Measurements from ENCODE around the gene NIPBL. TPM values are rescaled to one million over a fixed set of nuclear protein-coding genes. Genes with fewer than 3 reads are reported as not detected.

NIPBL gene
- total RNA-seq, 1 experiment from 2014 or later, result 61.3 TPM

DNA sequence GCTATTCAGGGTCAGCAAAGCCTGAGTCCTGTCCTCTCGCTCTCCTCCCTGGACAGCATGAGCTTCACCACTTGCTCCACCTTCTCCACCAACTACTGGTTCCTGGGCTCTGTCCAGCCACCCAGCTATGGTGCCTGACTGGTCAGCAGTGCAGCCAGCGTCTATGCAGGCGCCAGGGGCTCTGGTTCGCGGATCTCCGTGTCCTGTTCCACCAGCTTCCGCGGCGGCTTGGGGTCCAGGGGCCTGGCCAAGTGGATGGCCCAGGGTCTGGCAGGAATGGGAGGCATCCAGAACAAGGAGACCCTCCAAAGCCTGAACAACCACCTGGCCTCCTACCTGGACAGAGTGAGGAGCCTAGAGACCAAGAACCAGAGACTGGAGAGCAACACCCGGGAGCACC, 8.6 kb downstream of the NIPBL start:
- H3K14ac ChIP-seq (ENCODE audit: insufficient read depth, low read length), result no peak overlapping the region

More for the DNA sequence above, 8.6 kb downstream of the NIPBL start:
- H2BK12ac ChIP-seq (ENCODE audit: insufficient read length, low read depth, low read length), result no peak overlapping the region
- peaks cover 4% of the 10 kb centered on the region for H3K79me1 ChIP-seq (ENCODE audit: insufficient read depth, low read depth, low read length, poor library complexity, severe bottlenecking)
- H2BK120ac ChIP-seq (ENCODE audit: low read depth, low read length, poor library complexity, severe bottlenecking), result no peak overlapping the region
- no peaks in the 10 kb centered on the region for H3K27me3 ChIP-seq (ENCODE audit: insufficient read depth, low read length)
- no peak overlapping the region for H3K56ac ChIP-seq (ENCODE audit: insufficient read length, low read depth, low read length)
- Mint-ChIP-seq H3K9me3 (no peaks in the 10 kb centered on the region), H3K36me3 (ENCODE audit: insufficient read depth in 1 of 3, low read depth in 3 of 3) (peaks cover 9 to 11% (median 10%) of the 10 kb centered on the region in 3 experiments; a peak in 6 of 7 replicates), H3K27ac (no peak overlapping the region), H3K4me1 (peaks cover 34 to 37% of the 10 kb centered on the region in 2 experiments), H3K4me3 (no peak overlapping the region), H3K27me3 (ENCODE audit: low read depth) (no peaks in the 10 kb centered on the region)
- H3K4me1 ChIP-seq (ENCODE audit: insufficient read depth, low read length), result no peaks in the 10 kb centered on the region; the same call in 1 of the 2 replicates
- no peak overlapping the region for H4K8ac ChIP-seq (replicated peaks; ENCODE audit: insufficient read length, low read depth, low read length)
- H3K79me2 ChIP-seq (ENCODE audit: insufficient read depth, low read length), result peaks cover 38% of the 10 kb centered on the region; the same call in 1 of the 2 replicates
- H2AFZ ChIP-seq (ENCODE audit: low read length), result no peak overlapping the region
- H3K18ac ChIP-seq (ENCODE audit: insufficient read length, low read depth, low read length), result no peak overlapping the region
- H4K5ac ChIP-seq (ENCODE audit: insufficient read length, low read depth, low read length), result no peak overlapping the region
- no CpG with 5 or more reads among the region's 10 CpGs for WGBS (ENCODE audit: extremely low coverage, insufficient read length, low lambda C conversion rate)
- no peak for DNase-seq
- no peak overlapping the region for H2BK15ac ChIP-seq (ENCODE audit: low read depth, low read length)
- no peak overlapping the region for H2BK5ac ChIP-seq (ENCODE audit: insufficient read length, low read length)
- H3K9ac ChIP-seq (ENCODE audit: extremely low read depth, insufficient read length, low read length), result no peak overlapping the region
- no peaks in the 10 kb centered on the region for H3K23me2 ChIP-seq (ENCODE audit: insufficient read length, low read depth, low read length, poor library complexity, severe bottlenecking)
- H2AK5ac ChIP-seq (ENCODE audit: insufficient read length, low read length), result no peak overlapping the region
- H3K4ac ChIP-seq (ENCODE audit: low read depth, low read length), result no peak overlapping the region
- no peaks in the 10 kb centered on the region for H3K9me3 ChIP-seq (ENCODE audit: control insufficient read depth, low read depth, low read length)
- no peaks in the 10 kb centered on the region for H4K20me1 ChIP-seq (ENCODE audit: control insufficient read depth, insufficient read depth, insufficient read length)
- H3K23ac ChIP-seq (ENCODE audit: insufficient read length, low read depth, low read length), result no peak overlapping the region
- TF ChIP-seq, protein P1, sequence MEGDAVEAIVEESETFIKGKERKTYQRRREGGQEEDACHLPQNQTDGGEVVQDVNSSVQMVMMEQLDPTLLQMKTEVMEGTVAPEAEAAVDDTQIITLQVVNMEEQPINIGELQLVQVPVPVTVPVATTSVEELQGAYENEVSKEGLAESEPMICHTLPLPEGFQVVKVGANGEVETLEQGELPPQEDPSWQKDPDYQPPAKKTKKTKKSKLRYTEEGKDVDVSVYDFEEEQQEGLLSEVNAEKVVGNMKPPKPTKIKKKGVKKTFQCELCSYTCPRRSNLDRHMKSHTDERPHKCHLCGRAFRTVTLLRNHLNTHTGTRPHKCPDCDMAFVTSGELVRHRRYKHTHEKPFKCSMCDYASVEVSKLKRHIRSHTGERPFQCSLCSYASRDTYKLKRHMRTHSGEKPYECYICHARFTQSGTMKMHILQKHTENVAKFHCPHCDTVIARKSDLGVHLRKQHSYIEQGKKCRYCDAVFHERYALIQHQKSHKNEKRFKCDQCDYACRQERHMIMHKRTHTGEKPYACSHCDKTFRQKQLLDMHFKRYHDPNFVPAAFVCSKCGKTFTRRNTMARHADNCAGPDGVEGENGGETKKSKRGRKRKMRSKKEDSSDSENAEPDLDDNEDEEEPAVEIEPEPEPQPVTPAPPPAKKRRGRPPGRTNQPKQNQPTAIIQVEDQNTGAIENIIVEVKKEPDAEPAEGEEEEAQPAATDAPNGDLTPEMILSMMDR (conservative IDR thresholded peaks at IDR 0.05), result no peak
- H3T11ph ChIP-seq (ENCODE audit: low read length), result no peak overlapping the region
- H4K91ac ChIP-seq (ENCODE audit: insufficient read length, low read depth, low read length), result no peak overlapping the region
- H3K27ac ChIP-seq (ENCODE audit: insufficient read length, low read depth, low read length), result no peak overlapping the region
- no peak overlapping the region for H3K4me2 ChIP-seq (ENCODE audit: insufficient read depth, insufficient read length, low read length)
- H2BK20ac ChIP-seq (ENCODE audit: low read depth, low read length, poor library complexity, severe bottlenecking), result no peak overlapping the region

Measured in H9 (cell line).